ENCODE results near the gene GAL.
"Not testable (repeated sequence)": the region's sequence is repeated elsewhere in the genome, so short reads cannot be mapped to it uniquely, and the experiment has no call there.

GAL gene, protein sequence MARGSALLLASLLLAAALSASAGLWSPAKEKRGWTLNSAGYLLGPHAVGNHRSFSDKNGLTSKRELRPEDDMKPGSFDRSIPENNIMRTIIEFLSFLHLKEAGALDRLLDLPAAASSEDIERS

DNA sequence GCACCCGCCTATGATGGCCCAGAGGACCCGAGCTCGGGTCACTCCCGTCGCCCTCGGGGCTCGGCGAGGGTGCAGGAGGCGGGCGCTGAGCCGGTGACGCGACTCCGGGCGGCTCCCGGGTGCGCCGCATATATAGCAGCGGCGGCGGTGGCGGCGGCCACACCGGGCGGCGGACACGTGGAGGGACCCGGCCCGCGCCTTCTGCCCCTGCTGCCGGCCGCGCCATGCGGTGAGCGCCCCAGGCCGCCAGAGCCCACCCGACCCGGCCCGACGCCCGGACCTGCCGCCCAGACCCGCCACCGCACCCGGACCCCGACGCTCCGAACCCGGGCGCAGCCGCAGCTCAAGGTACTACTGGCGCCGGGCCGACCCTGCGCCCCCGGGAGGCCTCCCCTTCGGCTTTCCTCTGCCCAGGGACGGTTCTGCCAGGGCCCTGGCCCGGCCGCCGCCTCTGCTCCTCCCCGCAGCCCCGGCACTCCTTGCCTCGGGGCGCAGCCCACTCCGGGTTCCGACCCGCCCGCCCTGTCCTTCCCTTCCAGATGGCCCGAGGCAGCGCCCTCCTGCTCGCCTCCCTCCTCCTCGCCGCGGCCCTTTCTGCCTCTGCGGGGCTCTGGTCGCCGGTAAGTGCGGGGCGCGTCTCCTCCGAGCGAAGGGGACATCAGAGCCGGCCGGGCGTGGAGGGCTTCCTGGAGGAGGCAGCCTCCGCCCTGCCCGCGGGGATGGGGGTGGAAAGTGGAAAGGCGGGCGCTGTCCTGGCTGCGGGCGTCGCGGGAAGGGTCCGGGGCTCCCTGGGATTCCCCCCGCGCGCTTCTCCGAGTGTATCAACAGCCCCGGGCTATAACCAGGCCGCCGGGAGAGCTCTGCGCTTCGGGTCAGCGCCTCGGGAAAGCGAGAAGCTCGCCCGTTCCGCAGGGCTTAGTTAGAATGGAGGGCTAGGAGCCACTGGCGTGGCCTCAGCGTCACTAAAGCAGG, at the start of gene GAL:
GAL (plus strand) TSS at position 160 of the 972 bp plus-strand sequence; CDS start at position 540, 380 bp downstream.
- no peak for DNase-seq

DNA sequence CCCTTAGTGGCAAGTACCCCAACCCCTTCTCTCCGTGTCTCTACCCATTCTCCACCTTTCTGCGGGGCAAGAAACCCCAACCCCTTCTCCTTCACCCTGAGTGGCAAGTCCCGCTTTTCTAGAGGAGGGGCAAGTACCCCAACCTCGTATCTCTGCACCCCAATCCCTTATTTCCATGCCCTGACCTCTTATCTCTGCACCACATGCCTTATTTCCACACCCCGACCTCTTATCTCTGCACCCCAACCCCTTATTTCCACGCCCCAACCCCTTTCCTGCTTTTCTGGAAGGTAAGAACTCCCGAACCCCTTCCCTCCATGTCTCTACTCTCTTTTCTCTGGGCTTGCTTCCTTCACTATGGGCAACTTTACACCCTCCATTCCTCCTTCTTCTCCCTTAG, 49.7 kb upstream of the GAL start:
- not testable (repeated sequence) for DNase-seq

DNA sequence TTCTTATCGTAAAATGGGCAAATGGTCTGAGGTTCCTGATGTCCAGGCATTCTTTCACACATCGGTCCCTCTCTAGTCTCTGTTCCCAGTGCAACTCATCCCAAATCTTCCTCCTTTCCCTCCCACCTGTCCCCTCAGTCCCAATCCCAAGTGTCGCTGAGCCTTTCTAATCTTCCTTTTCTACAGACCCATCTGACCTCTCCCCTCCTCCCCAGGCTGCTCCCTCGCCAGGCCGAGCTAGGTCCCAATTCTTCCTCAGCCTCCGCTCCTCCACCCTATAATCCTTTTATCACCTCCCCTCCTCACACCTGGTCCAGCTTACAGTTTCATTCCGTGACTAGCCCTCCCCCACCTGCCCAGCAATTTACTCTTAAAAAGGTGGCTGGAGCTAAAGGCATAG, 49.2 kb upstream of the GAL start:
- DNase-seq = not testable (repeated sequence)

DNA sequence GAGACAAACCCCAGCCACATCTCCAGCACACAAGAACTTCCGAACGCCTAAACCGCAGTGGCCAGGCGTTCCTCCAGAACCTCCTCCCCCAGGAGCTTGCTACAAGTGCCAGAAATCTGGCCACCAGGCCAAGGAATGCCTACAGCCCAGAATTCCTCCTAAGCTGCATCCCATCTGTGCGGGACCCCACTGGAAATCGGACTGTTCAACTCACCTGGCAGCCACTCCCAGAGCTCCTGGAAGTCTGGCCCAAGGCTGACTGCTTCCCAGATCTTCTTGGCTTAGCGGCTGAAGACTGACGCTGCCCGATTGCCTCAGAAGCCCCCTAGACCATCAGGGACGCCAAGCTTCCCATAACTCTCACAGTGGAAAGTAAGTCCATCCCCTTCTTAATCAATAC, 48.5 kb upstream of the GAL start:
- DNase-seq = not testable (repeated sequence)

DNA sequence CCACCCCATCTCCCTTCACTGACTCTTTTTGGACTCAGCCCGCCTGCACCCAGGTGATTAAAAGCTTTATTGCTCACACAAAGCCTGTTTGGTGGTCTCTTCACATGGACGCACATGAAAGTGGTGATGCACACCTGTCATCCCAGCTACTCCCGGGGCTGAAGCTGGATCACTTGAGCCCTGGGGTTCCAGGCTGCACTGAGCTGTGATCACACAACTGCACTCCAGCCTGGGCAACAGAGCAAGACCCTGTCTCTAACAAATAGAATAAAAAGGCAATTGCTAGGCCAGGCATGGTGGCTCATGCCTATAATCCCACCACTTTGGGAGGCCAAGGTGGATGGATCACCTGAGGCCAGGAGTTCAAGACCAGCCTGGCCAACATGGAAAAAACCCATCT, 45.0 kb upstream of the GAL start:
- DNase-seq = not testable (repeated sequence)

DNA sequence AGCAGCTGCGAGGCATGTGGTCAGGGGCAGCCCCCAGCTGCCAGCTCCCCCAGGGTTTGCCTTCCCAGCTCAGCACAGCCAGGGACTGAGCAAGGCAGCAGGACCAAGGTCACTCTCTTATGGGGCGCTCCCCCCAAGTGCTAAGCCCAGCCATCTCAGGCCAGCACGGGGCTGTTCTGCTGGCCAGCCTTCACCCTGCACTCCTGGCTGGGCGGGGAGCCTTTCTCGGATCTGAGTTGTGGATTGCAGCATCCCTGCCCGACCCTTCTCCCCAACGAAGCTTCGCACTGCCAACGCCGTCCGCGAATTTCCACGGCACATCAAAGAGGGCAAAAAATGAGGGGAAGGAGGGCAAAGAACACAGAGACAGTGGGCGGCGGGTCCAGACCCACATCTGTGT, 42.5 kb upstream of the GAL start:
- no peak for DNase-seq

DNA sequence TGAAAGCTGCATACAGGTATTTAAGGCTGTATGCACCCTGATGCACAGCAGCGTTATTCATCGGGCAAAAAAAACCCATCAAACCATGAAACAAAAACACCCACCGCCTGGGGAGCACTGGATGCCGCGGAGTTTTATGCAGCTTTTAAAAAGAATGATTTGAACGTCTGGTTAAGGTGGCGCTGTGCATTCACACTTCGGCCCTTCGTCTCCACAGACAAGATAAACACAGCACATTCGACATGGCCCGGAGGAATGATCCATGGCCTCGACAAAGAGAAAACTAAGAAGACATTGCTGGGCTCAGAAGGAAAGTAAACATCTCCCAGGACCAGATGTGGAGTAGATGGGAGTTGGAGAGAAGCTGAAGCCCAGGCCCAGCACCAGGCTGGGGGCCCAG, 40.8 kb upstream of the GAL start:
- no peak for DNase-seq

DNA sequence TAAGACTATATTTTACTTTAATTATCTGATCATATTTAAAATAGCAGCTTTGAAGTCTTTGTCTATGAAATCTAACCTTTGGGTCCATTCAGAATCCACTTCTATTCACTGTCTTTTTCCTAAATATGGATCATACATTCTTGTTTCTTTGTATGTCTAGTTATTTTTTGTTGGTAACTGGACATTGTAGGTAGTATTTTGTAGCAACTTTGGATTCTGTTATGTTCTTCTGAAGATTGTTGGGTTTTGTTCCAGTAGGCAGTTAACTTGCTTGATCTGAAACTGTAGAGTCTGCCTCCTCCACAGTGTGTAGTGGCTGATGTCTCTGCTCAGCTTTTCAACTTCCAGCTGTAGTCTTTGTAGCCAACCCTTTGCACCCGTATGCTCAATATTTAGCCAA, 37.5 kb upstream of the GAL start:
- no peak for DNase-seq

DNA sequence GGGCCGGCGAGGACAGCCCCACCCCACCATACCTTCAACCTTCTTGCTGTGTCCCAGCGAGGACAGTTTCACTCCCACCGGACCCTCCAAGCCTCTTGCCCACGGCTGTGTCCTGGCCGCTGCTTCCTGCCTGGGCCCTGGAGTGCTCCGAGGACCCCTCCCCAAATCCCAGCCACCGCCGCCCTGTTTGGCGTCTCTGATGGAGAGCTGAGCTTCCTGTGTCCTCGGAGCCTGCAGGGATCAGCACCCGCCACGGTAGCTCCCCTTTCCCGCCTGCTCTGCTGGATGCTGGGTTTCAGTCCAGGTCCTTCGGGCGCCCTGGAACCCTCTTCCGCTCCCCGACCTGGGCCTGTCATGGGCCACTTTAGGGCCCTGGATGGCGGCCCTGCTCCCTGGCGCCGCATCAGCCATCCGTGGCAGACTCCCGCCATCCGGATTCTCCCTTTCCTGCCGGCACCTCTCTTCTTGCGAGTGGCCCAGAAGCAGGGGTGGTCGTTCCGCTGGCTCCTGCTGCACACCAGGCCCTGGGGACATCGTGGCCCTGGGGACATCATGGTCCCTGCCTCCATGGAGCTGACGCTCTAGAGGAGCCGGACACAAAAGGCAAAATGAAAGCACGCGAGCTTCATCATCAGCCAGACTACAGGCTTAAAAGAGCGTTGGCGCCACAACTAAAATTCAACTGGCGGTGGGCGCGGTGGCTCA, 34.3 kb upstream of the GAL start:
- DNase-seq = no peak

DNA sequence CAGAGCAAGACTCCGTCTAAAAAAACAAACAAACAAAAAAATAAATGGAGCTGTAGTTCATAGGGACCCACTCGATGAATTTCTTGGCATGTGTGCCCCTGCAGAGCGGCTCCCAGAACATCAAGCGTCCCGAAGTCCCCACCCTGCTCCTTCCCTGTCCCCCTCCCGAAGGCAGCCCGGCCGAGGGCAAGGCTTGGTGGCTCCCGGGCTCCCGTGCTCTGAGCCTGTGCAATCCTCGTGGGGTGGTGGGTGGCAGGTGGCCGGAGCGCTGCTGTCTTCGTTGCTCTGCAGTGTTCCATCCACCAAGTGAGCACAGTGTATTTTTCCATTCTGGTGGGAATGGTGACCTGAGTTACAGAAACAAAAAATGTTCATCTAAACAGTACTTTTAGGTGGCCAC, 33.5 kb upstream of the GAL start:
- no peak for DNase-seq

DNA sequence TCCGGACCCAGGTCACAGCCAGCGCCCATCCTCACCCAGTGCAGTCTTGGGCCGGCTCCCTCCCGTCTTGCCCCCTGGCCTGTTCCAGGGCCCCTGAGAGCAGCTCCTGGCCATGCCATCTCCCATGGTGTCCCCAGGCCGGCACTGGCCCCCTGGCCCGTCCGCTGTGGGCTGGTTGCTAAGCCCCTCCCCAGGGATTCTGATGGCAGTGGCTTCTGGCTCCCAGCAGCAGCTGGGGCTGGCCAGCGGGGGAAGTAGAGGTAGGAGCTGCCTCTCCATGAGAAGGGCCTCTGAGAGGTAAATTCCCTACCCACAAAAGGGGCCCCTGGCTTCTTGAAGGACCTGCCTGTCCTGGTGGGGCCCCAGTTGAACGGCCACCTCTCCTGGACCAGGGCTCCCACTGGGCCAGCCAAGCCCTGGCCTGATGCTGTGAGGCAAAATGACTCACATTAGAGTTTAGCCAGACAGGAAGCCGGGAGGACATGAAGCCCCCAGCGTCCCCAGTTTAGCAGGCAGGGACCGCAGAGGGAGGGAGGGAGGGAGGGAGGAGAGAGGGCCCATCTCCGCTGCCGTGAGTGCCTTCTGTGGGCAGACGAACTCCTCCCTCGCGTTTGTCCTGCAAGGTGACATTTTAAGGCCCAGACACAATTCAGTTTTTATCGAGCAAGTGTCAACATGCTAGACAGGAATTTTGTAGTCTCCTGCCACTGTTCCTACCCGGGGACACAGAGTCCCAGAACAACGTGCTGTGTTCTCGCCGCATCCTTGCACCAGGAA, 32.9 kb upstream of the GAL start:
- DNase-seq = no peak

DNA sequence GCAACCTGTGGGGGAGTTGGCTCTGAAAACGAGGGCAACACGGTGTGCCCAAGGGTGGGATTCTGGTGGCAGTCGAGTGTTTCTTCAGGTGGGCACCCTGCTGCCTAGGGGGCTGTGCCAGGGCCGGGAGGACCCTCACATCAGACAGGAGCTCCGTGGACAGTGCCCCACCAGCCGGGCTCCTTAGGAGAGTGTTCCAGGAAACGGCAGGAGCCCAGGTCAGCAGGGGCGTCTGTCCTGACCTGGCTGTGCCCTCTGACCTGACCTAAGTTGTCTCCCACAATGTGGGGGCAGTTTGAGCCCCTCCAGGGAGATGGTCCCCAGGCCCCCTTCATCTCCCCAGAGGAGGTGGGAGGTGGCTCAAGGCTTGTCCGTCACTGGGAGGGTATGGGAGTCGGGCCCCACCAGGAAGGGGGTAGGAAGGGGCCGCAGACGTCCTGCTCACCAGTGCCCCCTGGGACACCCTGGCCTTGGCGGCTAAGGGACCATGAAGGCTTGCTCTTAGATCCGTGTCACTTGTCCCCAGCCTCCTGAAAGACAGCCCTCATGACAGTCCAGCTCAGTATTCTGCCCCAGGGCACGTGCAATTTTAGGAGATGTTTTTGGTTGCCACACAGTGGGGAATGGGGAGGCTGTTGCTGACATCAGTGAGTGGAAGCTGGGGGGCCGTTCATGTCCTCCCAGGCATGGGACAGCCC, 32.2 kb upstream of the GAL start:
- no peak for DNase-seq

DNA sequence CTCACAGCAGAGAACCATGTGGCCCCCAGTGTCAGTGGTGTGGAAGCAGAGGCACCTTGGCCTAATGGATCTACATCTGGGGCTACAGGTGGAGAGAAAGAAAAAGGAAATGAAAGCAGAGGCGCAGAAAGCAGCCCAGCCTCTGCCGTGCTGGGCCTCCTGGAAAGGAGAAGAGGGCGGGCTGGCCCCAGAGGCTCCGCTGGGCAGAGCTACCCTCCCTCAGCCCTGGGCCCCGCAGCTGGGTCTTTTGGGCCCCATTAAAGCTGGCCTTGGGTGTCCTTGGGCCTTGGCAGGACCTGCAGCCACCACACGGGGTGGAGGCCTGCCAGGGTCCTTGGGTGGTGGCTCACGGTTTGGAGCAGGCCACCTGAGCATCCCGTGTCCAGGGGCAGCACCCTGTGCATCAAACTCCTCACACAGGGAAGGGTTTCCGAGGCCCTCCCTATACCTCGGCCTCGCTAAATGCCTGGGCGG, 31.6 kb upstream of the GAL start:
- DNase-seq = no peak

DNA sequence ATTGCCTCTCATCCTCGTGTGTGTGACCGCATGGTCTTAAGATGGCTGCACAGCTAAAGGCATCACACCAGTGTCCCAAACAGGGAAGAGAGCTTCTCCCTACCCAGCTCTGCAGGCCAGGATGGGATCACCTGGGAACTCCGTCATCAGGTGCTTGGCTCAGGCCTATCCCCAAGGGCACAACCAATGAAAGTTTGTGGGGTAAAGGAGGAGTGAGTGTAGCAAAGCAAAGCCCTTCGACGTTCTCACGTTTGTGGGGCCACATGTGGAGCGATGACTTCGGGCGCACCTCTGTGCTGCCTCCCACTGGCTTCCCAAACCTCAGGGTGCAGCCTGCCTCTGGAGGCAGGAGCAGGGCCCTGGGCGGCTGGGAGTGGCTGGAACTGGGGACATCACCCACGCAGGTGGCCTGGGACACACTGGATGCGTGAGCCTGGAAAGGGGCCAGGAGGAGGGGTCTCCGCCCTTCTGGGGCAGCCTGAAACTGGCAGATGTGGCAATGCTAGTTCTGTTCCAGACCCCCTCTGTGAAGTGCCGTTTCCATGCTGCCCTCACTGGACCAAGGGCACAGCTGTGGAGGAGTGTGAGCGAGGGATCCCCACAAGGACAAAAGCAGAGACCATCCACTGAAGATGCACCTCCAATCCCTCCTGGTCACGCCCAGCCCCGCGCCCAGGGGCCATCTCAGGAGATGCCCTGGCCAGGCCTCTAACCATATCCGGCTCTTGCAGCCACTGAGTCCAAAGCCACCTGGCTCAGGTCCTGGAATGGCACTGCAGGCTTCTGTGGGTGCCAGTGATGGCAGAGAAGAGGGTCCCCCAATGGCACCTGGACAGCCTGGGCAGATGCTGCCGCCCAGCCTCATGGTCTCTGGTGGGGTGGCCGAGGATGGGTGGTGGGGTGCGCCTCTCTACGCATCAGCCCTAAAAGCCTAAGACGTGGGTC, 30.6 kb upstream of the GAL start:
- no peak for DNase-seq

DNA sequence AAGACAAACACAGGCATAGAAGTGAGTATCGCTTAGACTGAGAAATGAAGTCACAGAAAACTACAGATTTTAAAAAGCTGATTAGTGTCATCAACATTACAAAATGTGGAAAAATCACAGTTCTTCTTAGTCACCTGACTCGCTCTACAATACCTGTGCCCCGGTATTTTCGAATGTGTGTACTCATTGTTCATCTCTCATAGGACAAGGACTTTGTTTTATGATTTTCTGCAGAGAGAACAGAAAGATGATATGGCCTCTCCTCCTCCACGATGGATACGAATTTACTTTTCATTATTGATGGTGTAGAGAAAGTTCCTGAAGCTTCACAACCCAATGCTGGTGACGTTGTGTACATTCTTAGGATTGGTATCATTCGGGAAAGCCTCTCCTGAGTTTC, 29.4 kb upstream of the GAL start:
- DNase-seq = no peak

DNA sequence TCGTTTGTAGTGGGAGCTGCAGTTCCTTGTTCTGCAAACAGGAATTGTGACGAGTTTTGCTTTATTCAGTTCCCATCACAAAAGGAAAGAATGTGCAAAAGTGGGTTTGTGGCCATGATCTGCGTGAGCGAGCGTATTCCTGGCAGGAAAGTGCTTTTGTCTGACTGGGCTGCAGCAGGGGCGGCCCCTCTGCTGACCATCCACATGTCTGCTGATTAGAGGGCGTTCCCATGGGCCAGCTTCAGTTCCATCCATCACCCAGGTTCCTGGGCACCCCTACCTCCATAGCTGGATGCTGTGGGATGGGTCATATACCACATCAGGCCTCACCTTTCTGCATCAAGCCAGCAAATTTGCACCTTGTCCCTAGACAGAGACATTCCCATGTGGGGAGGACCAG, 28.9 kb upstream of the GAL start:
- no peak for DNase-seq

DNA sequence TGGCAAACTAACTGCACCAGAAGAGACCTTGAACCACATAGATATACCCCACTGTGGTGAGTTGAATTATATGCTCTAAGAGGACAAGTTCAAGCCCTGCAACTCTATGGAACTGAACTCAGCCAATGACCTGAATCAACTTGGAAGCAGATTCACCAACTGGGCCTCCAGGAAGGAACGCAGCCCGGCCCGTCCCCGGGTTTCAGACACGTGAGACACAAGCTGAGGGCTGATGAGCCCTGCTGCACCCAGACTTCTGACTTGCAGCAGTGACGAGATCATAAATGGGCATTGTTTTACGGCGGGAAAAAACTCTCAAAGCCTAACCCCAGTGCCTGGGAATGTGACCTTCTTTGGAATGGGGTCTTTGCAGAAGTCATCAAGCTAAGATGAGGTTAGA, 28.5 kb upstream of the GAL start:
- DNase-seq = no peak

DNA sequence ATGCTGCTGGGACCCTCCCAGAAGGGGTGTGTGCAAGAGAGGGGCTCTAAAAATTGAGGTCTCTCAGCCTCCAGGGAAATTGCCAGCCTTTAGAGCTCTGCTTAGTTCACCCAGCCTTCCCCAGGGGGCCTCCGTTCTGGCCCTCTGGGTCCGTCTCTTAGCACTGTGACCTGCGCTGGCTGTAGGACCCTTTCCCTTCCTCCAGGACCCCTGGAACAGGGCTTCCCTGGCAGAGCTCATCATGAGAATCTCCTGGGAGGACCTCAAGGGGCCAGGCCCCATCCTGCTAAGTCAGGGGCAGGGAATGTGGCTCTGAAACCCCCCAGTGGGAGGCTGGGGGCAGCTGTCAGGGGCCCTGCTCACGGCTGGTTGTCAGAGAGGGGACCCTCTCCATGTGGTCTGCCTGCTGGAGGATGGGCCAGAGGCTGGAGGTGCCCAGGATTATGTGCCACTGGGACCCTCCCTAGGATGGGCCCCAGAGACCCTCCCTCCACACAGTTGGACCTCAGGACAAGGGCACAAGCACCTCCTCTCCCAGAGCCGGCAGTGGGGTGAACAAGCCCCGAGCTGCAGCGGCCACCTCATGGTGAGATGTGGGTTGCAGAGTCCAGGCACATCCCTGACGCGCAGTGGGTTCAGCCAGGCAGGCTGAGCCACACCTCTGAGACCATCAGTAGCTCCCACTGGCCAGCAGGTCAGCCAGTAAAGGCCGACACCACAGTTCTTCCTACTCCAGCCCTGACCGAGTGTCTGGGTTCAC, 27.1 kb upstream of the GAL start:
- DNase-seq = no peak

DNA sequence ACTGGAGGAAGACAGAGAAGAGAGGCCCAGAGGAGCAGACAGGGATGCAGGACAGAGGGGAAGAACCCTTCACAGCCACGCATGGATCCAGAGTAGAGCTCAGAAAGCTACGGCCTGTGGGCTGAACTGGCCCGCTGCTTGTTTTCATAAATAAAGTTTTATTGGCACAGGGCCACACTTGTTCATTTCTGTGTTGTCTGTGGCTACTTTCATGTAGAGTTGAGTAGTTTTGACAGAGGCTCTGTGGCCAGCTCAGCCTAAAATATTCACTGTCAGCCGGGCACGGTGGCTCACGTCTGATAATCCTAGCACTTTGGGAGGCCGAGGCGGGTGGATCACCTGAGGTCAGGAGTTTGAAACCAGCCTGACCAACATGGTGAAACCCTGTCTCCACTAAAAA, 26.2 kb upstream of the GAL start:
- DNase-seq = no peak

DNA sequence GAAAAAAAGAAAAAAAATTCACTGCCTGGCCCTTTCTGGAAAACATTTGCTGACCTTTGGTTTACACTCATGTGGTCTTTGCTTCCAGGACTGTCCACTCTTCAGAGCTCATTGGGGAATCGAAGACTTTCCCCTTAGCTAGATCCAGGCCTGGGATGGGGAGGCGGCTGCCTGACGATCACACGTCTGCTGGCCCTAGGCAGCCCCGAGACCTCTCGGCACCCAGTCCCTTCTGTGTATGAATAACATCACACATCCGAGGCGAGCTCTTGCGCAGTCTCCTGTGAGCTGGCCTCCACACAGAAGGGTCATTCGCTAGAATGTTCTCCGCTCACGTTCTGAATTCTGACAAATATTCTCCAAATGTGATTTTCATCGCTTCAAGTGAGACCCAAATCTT, 25.7 kb upstream of the GAL start:
- no peak for DNase-seq

All from T1000 (cell line).